ENCODE data around the gene MAP3K20.

MAP3K20 gene

DNA sequence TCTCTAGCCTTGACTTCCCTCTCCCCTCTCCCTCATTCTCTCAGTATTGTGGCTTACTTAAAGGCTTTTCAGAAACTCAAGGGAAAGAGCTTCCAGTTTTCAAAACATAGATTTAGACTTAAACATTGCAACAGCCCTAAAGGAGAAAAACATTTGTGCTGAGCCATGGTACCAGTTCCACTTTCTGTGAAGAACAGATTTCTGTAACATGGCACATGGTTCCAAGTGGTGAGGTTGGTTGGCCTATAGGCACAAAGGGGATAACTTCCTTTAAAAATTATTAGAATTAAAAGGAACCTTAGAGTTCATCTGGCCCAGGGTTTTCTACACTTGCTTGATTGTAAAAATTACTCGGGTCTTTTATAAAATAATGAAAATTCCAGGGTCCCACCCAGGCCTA is 140.4 kb downstream of the MAP3K20 start:
- TF ChIP-seq FOXP2 (optimal IDR thresholded peaks at IDR 0.05; ENCODE audit: borderline replicate concordance, extremely low read depth, extremely low read length, insufficient read depth) (no peak), POLR2AphosphoS5 (IDR thresholded peaks at IDR 0.05; ENCODE audit: low read depth, low read length) (no peak), SIN3A (IDR thresholded peaks at IDR 0.05; ENCODE audit: borderline replicate concordance, insufficient read depth, low read length) (no peak), REST (IDR thresholded peaks at IDR 0.05; ENCODE audit: insufficient read depth in 1 of 2, low read depth in 2 of 2, low read length in 2 of 2) (no peak), TAF1 (IDR thresholded peaks at IDR 0.05; ENCODE audit: borderline replicate concordance, insufficient read depth, low read length) (no peak)

DNA sequence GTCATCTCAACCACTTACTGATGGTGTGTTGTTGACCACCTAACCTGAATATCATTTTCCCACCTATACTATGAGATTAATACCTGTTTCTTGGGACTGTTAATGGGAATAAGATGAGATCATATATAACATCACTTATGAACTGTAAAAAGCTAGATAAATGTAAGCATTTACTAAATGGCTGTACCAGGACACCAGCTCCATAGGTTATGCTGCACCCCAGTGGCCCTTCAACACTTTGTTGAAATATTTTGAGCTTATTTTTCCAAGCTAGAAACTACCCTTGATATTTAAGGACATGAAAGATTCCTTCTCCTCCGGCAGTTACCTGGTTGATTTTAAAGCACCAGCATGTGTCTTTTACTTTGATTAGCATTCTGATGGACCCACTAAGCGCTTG is 141.0 kb downstream of the MAP3K20 start:
- TF ChIP-seq SIN3A (IDR thresholded peaks at IDR 0.05; ENCODE audit: borderline replicate concordance, insufficient read depth, low read length) (no peak), TAF1 (IDR thresholded peaks at IDR 0.05; ENCODE audit: borderline replicate concordance, insufficient read depth, low read length) (no peak), FOXP2 (optimal IDR thresholded peaks at IDR 0.05; ENCODE audit: borderline replicate concordance, extremely low read depth, extremely low read length, insufficient read depth) (no peak), REST (IDR thresholded peaks at IDR 0.05; ENCODE audit: insufficient read depth in 1 of 2, low read depth in 2 of 2, low read length in 2 of 2) (no peak), POLR2AphosphoS5 (IDR thresholded peaks at IDR 0.05; ENCODE audit: low read depth, low read length) (no peak)

GRCh38 chr2:173217116-173217840 is 141.6 kb downstream of the MAP3K20 start:
- TF ChIP-seq FOXP2 (optimal IDR thresholded peaks at IDR 0.05; ENCODE audit: borderline replicate concordance, extremely low read depth, extremely low read length, insufficient read depth) (no peak), REST (IDR thresholded peaks at IDR 0.05; ENCODE audit: insufficient read depth in 1 of 2, low read depth in 2 of 2, low read length in 2 of 2) (no peak), SIN3A (IDR thresholded peaks at IDR 0.05; ENCODE audit: borderline replicate concordance, insufficient read depth, low read length) (no peak), TAF1 (IDR thresholded peaks at IDR 0.05; ENCODE audit: borderline replicate concordance, insufficient read depth, low read length) (no peak), POLR2AphosphoS5 (IDR thresholded peaks at IDR 0.05; ENCODE audit: low read depth, low read length) (no peak)

DNA sequence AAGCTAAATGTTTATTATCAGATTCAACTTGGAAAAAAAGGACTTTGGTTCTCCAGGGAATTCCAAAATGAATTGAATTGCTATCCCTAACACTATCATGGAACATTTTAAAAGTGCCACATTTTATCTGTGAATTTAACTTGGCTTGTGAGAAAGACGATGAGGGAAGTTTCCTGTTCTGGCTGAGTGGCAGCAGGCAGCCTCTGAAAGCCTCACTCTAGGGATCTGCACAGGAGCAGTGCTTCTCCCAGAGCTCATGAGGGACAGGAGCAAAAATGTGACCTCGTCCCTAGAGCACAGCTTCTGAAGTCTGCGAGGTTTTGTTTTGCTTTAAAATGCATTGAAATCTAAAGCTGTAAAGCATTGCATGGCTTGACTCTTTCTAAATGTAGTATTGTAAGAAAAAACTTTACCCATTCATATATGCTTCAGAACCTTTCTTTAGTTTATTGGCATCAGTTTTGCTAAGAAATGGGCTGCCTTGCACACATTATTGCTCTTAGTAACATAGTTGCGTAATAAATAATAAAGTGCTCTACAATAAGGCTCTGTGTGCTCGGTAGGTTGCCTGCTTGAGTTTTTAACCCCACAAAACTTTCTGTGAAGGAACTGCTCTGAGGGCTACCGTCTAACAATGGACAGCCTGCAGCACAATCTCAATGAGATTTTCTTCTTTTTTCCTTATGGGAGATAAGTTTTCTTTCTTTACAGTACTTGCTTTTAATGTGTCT is 142.8 kb downstream of the MAP3K20 start:
- TF ChIP-seq REST (IDR thresholded peaks at IDR 0.05; ENCODE audit: insufficient read depth in 1 of 2, low read depth in 2 of 2, low read length in 2 of 2) (no peak), SIN3A (IDR thresholded peaks at IDR 0.05; ENCODE audit: borderline replicate concordance, insufficient read depth, low read length) (no peak), TAF1 (IDR thresholded peaks at IDR 0.05; ENCODE audit: borderline replicate concordance, insufficient read depth, low read length) (no peak), POLR2AphosphoS5 (IDR thresholded peaks at IDR 0.05; ENCODE audit: low read depth, low read length) (no peak), FOXP2 (optimal IDR thresholded peaks at IDR 0.05; ENCODE audit: borderline replicate concordance, extremely low read depth, extremely low read length, insufficient read depth) (no peak)

Measured in PFSK-1 (cell line).